ENCODE measurements around the gene GOLGA2.
A peak's percentile ranks its signal among the peaks of the same experiment; 100 is the strongest.
"Not testable (repeated sequence)": the region's sequence is repeated elsewhere in the genome, so short reads cannot be mapped to it uniquely, and the experiment has no call there.

Gene GOLGA2

GRCh38 chr9:128292009-128292408, 16.2 kb upstream of the GOLGA2 start:
- DNase-seq (ENCODE audit: low spot score), result no peak

- DNase-seq (ENCODE audit: low spot score), result no peak
Observed at GRCh38 chr9:128288273-128289004, 12.6 kb upstream of the GOLGA2 start.

GRCh38 chr9:128286440-128286839, 10.6 kb upstream of the GOLGA2 start:
- peak; percentile 84 for DNase-seq (ENCODE audit: low spot score)

GRCh38 chr9:128285033-128285784, 9.4 kb upstream of the GOLGA2 start:
- DNase-seq (ENCODE audit: low spot score), result peak; percentile 77

GRCh38 chr9:128282500-128282899, 6.7 kb upstream of the GOLGA2 start:
- DNase-seq (ENCODE audit: low spot score), result no peak

- DNase-seq (ENCODE audit: low spot score), result no peak
Observed at GRCh38 chr9:128280084-128280622, 4.3 kb upstream of the GOLGA2 start.

GRCh38 chr9:128279088-128280073, 3.6 kb upstream of the GOLGA2 start:
- DNase-seq (ENCODE audit: low spot score), result not testable (repeated sequence)

- DNase-seq (ENCODE audit: low spot score), result peak; percentile 35
Observed at GRCh38 chr9:128276574-128277270, 915 bp upstream of the GOLGA2 start.

- DNase-seq (ENCODE audit: low spot score), result peak; percentile 99
Observed at GRCh38 chr9:128276008-128276573, 284 bp upstream of the GOLGA2 start, which contains the start of gene SWI5. TSS of gene SWI5 (plus strand) at chr9:128276276.

GRCh38 chr9:128274245-128274644, 1.6 kb downstream of the GOLGA2 start:
- no peak for DNase-seq (ENCODE audit: low spot score)

GRCh38 chr9:128271512-128271911, 4.3 kb downstream of the GOLGA2 start:
- no peak for DNase-seq (ENCODE audit: low spot score)

- no peak for DNase-seq (ENCODE audit: low spot score)
Observed at GRCh38 chr9:128271112-128271511, 4.7 kb downstream of the GOLGA2 start.

GRCh38 chr9:128266868-128267590, 8.8 kb downstream of the GOLGA2 start:
- DNase-seq (ENCODE audit: low spot score), result no peak

- no peak for DNase-seq (ENCODE audit: low spot score)
Observed at GRCh38 chr9:128265348-128265847, 10.4 kb downstream of the GOLGA2 start.

- DNase-seq (ENCODE audit: low spot score), result no peak
Observed at GRCh38 chr9:128262687-128263086, 13.1 kb downstream of the GOLGA2 start.

- DNase-seq (ENCODE audit: low spot score), result no peak
Observed at GRCh38 chr9:128260340-128260739, 15.5 kb downstream of the GOLGA2 start.

GRCh38 chr9:128259156-128259555, 16.7 kb downstream of the GOLGA2 start:
- DNase-seq (ENCODE audit: low spot score), result no peak

GRCh38 chr9:128258326-128258725, 17.5 kb downstream of the GOLGA2 start:
- no peak for DNase-seq (ENCODE audit: low spot score)

GRCh38 chr9:128257907-128258306, 17.9 kb downstream of the GOLGA2 start:
- DNase-seq (ENCODE audit: low spot score), result no peak
